ENCODE results near the gene TMEM134.
"Not testable (repeated sequence)": the region's sequence is repeated elsewhere in the genome, so short reads cannot be mapped to it uniquely, and the experiment has no call there.

The TMEM134 gene, protein sequence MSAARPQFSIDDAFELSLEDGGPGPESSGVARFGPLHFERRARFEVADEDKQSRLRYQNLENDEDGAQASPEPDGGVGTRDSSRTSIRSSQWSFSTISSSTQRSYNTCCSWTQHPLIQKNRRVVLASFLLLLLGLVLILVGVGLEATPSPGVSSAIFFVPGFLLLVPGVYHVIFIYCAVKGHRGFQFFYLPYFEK

DNA sequence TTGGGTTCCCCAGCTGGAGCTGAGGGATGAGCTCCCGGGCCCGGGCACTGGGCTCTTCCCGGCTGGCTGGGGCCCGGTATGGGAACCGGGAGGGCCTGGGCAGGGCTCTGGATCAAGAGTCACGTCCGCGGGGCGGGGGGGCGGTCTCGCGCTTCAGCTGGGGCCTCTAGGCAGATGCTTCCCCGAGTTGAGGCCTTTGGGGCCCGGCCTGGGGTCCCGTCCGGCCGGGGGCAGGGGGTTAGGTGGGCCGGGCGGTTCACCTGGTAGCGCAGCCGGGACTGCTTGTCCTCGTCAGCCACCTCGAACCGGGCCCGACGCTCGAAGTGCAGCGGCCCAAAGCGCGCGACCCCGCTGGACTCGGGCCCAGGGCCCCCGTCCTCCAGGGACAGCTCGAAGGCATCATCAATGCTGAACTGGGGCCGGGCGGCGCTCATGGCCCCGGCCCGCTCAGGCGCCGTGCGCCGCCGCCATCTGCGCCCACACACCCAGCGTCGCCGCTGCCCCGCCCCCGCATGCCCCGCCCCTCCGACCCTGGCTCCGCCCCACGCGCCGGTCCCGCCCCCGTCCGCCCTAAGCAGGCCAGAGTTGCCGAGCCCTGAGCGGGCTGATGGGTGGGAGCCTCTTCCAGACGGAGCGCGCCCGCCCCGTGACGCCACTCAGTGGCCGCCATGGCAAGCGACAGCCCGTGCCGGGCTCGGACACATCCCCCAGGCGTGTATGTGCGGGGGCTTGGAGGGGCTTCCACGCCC, at the start of gene TMEM134:
Gene TMEM134, minus strand, starts transcription at position 493 of the 749 bp plus-strand sequence. Its CDS starts 59 bp downstream, at position 434.
- DNase-seq (ENCODE audit: low read depth): peak; percentile 44

DNA sequence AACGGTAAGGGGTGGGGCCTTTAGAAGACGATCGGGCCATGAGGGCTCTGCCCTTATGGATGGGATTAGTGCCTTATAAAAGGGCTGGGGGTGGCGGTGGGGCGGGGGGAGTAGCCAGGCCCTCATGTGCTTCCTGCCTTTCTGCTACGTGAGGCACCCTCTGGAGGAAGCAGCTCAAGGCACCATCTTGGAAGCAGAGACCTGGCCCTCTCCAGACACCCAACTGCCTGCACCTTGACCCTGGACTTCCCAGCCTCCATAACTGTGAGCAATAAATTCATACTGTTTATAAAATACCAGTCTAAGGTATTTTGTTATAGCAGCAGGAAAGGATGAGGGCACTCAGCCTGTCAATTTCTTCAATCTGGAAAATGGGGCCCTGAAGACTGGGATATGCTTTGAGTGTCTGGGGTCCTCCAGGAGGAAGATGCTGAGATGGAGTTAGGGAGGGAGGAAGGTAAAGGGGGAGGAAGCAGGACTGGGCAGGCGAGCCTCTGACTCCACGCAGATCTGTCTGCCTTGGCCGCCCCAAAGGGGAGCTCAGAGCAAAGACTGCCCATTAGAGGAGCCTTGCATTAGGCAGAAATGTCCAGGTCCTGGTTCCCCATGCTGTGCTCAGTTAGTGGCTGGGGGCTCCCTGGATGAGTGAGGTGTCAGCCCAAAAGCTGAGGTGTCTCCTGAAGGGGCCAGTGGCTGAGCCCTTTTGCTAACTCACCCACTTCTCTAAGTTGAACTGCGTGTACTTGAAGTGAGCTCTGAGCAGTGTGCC, 48.9 kb upstream of the TMEM134 start:
- no peak for DNase-seq (ENCODE audit: low read depth)

DNA sequence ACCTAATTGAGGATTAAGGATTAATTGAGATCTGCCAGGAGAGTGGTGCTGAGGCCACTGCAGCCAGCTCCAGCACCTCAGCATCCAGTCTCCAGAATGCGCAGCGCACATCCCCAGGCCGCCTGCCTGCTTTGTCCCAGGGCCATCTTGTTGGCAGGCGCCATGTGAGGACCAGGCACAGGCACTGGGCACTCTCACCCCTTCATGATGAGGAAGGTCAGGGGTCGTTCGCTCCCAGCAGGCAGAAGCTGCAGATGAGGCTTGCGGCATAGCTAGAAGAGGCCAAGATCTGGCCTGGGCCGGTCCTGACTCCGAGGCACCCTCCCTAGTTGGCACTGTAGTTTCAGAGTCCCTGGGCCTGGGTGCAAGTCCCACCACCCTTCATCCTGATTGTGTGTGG, 47.8 kb upstream of the TMEM134 start:
- no peak for DNase-seq (ENCODE audit: low read depth)

DNA sequence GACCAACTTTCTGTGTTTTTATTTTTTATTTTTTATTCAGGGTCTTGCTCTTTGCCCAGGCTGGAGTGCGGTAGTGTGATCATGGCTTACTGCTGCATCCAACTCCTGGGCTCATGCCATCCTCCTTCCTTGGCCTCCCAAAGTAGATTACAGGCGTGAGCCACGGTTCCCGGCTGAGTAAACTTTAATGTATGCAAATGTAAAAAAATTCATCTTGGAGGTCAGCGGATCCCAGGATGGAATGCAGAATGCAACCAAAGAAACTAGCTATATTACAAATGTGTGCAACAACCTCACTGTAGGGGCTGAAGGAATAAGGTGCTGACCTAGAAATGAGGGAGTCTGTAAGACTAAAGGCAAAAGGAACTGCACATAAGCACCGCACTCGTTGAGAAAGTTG, 45.1 kb upstream of the TMEM134 start:
- no peak for DNase-seq (ENCODE audit: low read depth)

DNA sequence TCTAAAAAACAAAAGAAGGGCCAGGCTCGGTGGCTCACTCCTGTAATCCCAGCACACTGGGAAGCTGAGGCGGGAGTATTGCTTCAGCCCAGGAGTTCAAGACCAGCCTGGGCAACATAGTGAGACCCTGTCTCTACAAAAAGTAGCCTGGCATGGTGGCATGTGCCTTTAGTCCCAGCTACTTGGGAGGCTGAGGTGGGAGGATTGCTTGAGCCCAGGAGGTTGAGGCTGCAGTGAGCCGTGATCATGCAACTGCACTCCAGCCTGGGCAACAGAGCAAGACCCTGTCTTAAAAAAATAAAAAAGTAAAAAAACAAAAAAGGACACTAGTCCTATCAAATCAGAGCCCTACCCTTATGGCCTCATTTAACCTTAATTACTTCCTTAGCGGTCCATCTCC, 42.5 kb upstream of the TMEM134 start:
- not testable (repeated sequence) for DNase-seq (ENCODE audit: low read depth)

DNA sequence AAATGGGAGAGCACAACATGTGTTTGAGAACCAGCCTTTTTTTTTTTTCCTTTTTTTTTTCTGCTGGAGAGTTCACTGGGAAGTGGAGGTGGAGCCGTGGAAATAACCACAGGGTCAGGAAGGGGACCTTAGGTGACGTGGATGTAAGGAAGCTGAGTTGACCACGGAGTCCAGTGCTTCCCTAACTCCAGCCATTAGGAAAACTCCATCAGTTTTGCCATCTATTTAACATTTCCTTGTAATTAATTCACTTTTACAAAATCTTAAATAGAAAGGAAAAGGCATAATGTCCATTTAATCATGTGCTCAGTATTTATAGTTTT, 40.9 kb upstream of the TMEM134 start:
- no peak for DNase-seq (ENCODE audit: low read depth)

DNA sequence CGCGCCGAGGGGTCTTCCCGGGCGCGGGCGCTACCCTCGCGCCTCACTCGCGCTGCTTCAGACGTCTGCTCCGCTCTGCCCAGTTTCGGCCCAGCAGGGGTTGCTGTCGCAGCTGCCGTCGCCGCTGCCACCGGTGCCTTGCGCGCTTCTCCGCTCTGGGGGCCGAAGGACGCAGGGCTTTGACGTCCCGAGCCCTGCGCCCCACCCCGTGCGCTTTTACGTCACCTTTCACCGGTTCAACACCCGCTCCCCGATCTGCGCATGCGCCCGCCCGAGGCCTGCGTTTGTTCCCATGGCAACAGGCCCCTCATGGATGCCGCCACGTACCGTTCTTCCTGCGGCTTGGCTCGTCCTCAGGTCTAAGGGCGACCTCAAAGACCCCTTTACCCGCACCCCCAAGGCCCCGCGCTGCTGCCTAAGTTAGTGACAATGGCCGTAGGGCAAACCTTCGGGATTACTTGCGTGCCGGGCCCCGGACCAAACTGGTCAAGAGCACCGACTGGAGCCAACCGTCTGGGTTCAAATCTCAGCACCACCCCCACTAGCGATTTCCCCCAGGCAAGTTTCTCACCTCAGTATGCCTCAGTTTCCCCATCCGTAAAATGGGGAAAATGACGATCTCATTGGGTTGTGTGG, 39.6 kb upstream of the TMEM134 start:
- DNase-seq (ENCODE audit: low read depth): peak; percentile 71

DNA sequence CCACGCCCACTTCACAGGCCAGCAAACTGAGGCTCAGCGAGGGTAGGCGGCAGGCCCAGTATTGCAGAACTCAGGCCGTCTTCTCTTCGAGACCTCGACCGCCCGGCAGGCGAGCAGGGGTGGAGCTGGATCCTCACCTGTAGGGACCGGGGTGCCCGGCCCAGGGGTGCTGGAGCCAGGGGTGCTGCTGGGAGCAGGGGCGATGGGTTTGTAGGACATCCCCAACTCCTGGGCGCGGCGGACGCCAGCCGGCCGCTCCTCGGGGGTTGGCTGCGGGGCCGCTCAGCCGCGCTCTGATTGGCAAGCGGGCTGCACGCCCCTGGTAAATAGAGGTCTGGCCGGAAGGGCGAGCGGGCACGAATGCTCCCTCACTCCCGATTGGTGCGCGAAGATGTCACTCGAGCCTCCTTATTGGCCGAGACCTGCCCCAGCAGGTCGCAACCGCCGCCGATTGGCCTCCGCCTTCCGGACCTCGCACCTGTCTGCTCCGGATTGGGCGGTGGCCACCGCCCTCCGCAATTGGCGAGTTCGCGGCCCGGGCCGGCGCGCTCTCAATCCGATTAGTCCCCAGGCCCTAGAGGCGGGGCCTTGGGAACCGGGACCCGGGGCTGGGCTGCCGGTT, 38.9 kb upstream of the TMEM134 start, which contains the start of gene CDK2AP2:
Gene CDK2AP2, minus strand, starts transcription at position 299 of the 622 bp plus-strand sequence. Its CDS starts 80 bp downstream, at position 219.
- DNase-seq (ENCODE audit: low read depth): peak; percentile 95

DNA sequence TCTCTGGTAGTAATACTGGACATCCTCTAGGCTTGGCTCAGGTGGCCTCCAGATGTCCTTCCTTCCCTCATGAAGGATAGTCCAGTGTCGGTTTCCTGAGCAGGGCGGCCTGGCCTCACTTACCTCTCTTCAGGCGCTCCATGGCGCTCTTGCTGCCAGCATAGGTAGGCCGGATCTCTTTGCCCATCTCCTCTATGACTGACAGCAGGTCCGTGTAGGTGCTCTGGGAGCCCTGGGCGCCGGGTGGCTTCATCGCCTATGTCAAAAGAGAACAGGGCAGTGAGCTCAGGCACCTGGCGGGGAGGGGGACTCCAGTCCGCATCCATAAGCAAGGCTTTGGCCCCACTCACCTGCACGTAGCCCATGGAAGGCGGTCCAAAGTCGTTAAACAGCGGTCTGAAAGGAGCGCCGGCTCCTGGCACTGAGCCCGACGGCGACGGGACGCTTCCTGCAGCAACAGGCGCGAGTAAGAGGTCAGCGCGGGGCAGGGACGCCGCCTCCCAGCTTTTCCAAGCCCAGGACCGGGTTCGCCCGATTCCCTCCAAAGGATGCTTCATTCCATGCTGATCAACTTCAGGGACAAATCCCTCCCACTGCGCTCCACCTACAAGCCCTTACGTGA, 38.3 kb upstream of the TMEM134 start:
- no peak for DNase-seq (ENCODE audit: low read depth)

DNA sequence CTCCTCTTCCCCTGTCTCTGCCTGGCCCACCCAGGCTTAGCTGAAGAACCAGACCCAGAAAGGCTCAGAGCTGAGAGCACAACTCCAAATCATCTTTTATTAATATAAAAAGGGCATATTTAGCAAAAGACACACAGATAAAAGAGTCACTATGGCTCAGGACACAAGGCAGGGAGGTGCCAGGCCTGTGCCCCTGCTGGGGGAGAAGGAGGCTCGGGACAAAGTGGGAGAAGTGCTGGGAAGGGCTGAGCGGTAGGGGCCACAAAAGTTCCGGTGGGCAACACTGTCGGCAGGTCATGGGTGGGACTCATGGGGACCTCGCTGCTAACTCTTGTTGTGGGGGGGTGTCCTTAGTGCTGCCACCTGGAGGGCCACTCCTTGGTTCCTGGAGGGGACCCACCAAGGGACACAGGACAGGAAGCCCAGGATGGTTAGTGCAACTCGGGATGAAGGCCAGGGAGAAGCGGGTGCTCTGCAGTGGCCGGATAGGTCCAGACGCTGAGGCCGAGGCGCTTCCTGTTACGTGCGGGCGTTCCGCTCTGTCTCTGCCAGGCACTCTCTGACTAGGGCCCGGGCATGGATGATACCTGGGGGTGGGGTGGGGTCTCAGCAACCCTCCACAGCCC, 37.5 kb upstream of the TMEM134 start:
- no peak for DNase-seq (ENCODE audit: low read depth)

DNA sequence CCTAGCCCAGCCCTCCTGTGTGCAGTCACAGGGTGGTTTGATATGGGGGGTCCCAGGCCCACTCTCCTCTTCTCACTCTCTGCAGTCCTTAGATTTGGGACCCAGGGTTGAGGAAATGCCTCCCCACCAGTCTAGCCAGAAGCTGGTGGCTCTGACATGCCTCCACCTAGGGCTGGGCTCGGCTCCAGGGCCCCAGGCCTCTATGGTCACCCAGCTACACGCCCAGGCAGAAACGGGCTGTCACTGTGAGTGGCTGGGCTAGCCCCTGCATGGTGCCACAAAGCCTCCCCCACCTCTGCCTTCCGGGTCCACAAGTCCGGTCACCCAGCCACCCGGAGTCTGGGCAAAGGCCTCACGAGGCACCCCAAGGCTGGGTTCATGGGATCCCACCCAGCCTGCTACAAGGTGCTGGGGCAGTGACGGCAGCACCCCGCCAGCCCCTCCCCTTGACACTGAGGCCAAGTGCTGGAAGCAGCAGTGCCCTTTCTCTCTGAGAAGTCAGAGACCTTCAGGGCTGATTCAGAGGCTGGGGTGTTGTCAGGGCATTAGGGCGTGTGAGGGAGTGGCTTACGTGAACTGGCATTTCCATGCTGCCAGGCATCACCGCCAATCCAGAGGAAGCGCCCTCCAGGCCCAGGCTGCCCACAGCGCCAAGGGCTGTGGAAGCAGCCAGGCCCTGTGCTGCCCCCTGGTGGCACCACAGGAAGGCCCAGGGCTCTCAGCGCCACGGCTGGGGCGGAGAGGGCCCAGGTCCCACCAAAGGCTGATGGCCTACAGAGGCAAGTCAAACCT, 36.8 kb upstream of the TMEM134 start:
- peak; percentile 74 for DNase-seq (ENCODE audit: low read depth)

DNA sequence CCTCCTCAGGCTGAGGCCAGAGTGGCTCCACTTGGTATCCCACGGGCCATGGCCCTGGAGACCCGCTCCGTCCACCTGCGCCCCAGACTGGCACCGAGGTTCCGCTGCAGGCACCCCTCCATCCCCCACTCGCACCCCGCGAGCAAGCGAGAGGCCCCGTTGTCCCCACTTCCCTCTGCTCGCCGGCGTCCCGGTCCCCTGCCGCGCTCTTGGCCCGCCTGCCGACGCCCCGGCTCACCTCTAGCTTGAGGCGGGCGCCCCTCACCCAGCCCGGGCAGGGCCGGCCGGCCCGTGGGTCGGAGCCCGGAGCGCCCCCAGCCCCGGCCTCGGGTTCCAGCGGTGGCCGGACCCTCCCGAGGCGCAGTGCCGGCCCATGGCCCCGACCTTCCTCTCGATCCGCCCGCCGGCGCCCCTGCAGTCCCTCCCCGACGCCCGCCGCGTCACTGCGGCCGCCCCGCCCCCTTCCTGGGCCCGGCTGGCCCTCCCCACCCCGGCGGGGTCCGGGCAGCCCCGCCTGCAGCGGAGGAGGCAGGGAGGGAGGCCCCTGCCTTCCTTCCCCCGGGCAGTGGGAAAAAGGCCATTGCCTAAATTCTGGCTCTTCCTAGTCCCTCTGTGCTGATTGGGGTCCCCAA, 36.0 kb upstream of the TMEM134 start, which contains the start of gene PITPNM1:
Gene PITPNM1, minus strand, starts transcription at position 414 of the 632 bp plus-strand sequence. CDS start 1,183 bp downstream, outside the sequence.
- no peak for DNase-seq (ENCODE audit: low read depth)

DNA sequence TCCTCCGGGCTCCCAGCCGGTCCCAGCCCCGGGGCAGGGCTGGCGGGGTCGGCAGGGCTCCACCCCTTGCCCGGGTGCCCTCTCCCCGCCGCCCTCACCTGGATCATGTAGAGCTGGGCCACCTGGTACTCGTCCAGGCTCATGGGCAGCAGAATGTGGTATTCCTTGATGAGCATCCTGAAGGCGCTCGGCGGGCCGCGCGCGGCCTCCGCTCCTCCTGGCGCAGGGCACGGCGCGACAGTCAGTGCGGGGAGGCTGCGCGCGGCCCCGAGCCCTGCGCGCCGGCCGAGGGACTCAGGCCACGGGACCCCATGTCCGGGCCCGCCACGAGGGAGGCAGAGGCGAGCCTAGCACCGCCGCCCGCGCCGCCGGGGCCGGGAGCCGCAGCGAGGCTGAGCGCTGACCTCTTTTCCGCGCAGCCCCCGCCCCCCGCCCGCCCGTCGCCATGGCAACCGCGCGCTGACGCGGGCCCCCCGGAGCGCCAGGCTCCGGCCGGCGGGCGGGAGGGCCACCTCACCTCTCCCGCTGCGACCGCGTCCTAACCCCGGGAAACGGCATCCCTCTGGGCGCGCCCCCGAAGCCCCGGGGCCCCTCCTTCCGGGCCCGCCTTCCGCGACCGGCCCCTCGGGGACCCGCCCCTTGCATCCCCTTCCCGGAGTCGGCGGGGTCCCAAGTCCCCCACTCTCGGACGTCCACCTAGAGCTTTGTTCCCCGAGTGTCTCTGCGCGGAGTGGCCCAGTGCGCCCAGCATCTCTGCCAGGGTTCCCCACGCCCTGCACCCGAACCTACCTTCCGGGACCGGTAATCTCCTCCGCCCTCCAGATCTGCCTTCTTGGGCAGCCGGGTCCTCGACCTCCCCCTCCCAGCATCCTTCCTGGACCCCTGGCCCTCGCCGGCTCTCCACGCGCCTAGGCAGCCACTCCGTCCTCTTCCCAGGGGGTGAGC, 35.2 kb upstream of the TMEM134 start:
- DNase-seq (ENCODE audit: low read depth): no peak

DNA sequence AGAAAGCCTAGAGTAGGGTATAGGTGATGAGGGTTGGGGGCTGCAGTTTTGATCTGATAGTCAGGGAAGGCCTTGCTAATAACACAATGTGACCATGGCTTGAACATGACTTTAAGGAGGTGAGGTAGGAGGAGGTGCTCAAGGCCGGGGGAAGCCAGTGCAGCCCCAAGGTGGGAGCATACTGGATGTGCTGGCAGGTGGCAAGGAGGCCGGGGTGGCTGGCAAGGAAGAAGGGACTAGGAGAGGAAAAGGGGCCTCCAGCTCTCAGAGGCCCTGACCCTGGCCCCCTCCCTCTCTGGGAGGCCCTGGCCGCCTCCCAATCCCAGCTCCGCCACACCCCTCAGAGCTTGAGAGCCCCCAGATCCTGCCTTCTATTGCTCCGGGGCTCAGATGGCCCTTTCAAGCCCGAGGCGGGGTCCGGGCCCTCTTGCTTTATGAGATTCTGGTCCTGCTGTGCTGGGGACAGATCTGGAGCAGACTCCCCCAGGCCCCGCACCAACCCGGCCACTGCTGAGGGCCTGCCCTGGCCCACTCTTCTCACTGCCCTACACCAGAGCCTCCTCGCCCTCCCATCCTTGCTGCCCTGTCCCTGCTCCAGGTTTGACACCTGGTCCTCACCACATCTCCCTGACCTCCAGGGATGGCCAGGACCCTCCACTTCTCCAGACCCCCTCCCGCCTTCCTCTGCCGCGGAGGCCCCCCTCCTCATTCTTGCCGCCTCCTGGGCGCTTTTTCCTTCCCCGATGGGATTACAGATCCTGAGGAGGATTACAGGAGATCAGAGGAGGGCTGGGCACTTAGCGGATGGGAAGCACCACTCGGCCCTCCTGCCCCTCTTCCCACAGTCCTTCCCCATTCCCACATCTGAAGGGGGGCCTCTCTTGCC, 34.3 kb upstream of the TMEM134 start:
- no peak for DNase-seq (ENCODE audit: low read depth)

DNA sequence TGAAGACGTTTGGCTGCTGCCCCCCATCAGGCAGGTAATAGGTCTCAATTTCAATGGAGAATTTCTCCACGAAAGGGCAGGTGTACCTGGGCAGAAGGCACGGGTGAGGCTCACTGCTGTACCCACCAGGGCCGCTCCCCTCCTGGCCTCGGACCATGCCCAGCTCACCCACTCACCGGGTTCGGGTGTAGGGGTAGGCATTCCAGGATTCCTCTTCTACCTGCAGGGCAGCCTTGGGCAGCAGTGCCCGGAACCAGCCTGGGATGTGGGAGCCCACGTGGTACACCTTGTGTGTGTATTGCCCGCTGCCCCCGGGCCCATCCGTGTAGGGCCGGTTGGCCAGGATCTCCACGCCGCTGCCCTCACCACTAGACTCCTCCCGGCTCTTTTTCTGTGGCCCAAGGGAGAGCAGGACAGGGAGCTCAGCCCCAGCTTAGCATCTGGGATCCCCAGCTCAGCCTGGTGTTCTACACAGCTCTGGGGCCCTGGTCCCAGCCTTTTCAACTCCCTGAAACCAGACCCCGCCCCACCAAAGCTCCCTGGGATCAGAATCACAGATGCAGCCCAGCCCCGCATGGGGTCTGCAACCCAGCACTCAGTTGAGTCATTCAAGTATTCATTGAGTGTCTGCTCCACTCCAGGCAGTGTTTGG, 33.4 kb upstream of the TMEM134 start:
- no peak for DNase-seq (ENCODE audit: low read depth)

DNA sequence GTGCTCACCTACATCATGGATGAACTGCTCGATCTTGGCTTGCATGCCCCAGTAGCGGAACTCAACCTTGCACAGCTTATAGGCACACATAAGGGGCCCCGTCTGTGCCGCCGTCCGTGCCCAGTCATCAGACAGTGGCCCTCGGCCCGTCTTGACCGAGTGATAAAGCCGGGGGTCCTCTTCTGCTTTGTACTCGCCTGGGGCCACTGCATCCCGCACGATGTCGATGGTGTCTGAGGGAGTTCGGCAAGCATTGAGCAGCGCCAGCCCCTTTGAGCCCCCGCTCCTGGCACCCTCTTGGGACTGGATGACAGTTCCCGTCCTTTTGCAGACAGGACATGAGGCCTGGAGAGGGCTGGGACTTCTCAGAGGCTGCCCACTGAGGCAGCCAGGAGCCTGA, 32.8 kb upstream of the TMEM134 start:
- no peak for DNase-seq (ENCODE audit: low read depth)

Measured in GM04503 (cell line).